Heart left ventricle (tissue), 16 donors: ENCODE measurements around the gene TAS2R60. TPM values are rescaled to one million over a fixed set of nuclear protein-coding genes. Genes with fewer than 3 reads are reported as not detected.

Source experiments
- ATAC-seq, 4 donors: fragments of 200-7000 bp; cut with Tn5 transposase; one replicate each; pipeline ENCODE4 v1.9.1; 2020 to 2022; ENCODE audit warnings: moderate library complexity in 4 of 4, mild to moderate bottlenecking in 3 of 4, moderate number of reproducible peaks in 1 of 4
- DNase-seq, 5 donors: peaks; one replicate each; pipeline ENCODE4 v3.0.0-alpha.2; 2020
- H3K27ac ChIP-seq, 12 donors: fragments of 200-600 bp; sonication (generic) in 4 of 12; one replicate each; pipeline versions ENCODE4 v1.5.0 to v1.8.0; 2016 to 2022; ENCODE audit warnings: mild to moderate bottlenecking in 2 of 12
- H3K27me3 ChIP-seq, 9 donors: fragments of 200-600 bp; sonication (generic) in 2 of 9; one replicate each; pipeline versions ENCODE4 v1.5.1 to v1.8.0; 2016 to 2022; ENCODE audit warnings: mild to moderate bottlenecking in 3 of 9
- H3K36me3 ChIP-seq, 9 donors: fragments of 200-600 bp; sonication (generic) in 2 of 9; one replicate each; pipeline versions ENCODE4 v1.5.0 to v1.8.0; 2018 to 2022; ENCODE audit warnings: mild to moderate bottlenecking in 2 of 9
- H3K4me1 ChIP-seq, 12 donors: fragments of 200-600 bp; sonication (generic) in 4 of 12; one replicate each; pipeline versions ENCODE4 v1.5.0 to v1.8.0; 2016 to 2022; ENCODE audit warnings: mild to moderate bottlenecking in 3 of 12
- H3K4me3 ChIP-seq, 12 donors: fragments of 200-600 bp; sonication (generic) in 4 of 12; one replicate each; pipeline versions ENCODE4 v1.5.0 to v1.8.0; 2017 to 2022; ENCODE audit warnings: mild to moderate bottlenecking in 9 of 12, moderate library complexity in 4 of 12
- H3K9me3 ChIP-seq, 12 donors: fragments of 200-600 bp; sonication (generic) in 4 of 12; one replicate each; pipeline versions ENCODE4 v1.5.0 to v1.8.0; 2016 to 2022; ENCODE audit warnings: mild to moderate bottlenecking in 1 of 12
- POLR2A ChIP-seq, 2 donors: fragments of 450-650 bp; IDR thresholded peaks; one replicate each; pipeline ENCODE4 v1.6.1; 2017; ENCODE audit warnings: antibody characterized with exemption in 2 of 2, mild to moderate bottlenecking in 2 of 2, moderate library complexity in 2 of 2
- WGBS, 4 donors: extraction: QIAGEN DNeasy Blood & Tissue Kit in 2 of 4; methylation state at CpG; one replicate each; pipeline versions ENCODE4 v1.1.5 to v1.1.7; 2013 to 2018; 5-methylcytosine and 5-hydroxymethylcytosine counted together
- intact Hi-C, 10 donors: fragments of 100-400 bp; cut with DNase I; formaldehyde crosslinking; loops; one replicate each; pipeline versions ENCODE4 v1.11.1 to v1.14.2; 2022
- polyA plus RNA-seq, 2 donors: library from polyadenylated mRNA; stranded (reverse); fragments of 200-250 nt; gene quantifications; one replicate each; pipeline ENCODE4 v1.2.3, GENCODE V29; 2013
- total RNA-seq, 9 donors: library from RNA; depleted of rRNA in 2 of 9; stranded (reverse); fragments of >200 nt in 2 of 9; fragmentation: NEBNext Ultra II Directional in 3 of 9; extraction: Animal tissue kit (Norgen Biotek cat#: 25700) in 3 of 9; gene quantifications; one replicate each; pipeline versions ENCODE4 v1.1.0 to v1.2.4, GENCODE V29; 2016 to 2023
- TF ChIP-seq, protein P1 (sequence below), 12 donors: fragments of 200-600 bp; sonication (generic) in 4 of 12; IDR thresholded peaks; one replicate each; pipeline versions ENCODE4 v1.5.0 to v1.8.0; 2018 to 2022; ENCODE audit warnings: antibody characterized with exemption in 12 of 12, mild to moderate bottlenecking in 5 of 12
- donor health status: ischemic (EF 13 %, LVEDD 7.1; RV severe dilation, severe dysfunction).
- donor health status: healthy with polysubstance abuse.
- donor health status: DM: no; HTN: yes; CAD: no.
- donor health status: DM: no; HTN: no; CAD: no.
- donor health status: ischemic (EF 25% LVEDD 6.9; RV normal size, moderate dysfunction).
- donor health status: ischemic (EF 25% LVEDD 5.7; RV mildly dilated, moderate dysfunction).
- donor health status: healthy.
- donor health status: DM: yes; HTN: yes; CAD: no.
- donor health status: ischemic (EF 35%, LVEDD 5.7; RV mildly dilated, moderate dysfunction).
- donor health status: nonischemic (EF 11% LVEDD 7.7; RV severe dilation, severe dysfunction).
- donor health status: DM: yes; HTN: yes; CAD: no.
- donor health status: PGD.
- donor health status: ischemic (EF 29% LVEDD 5.4; RV normal size, mild dysfunction).
- donor health status: nonischemic (EF 23%, LVEDD 6.1; RV moderate dilation, normal function).

The TAS2R60 gene
- total and polyA plus RNA-seq, 11 donors, result not detected

DNA sequence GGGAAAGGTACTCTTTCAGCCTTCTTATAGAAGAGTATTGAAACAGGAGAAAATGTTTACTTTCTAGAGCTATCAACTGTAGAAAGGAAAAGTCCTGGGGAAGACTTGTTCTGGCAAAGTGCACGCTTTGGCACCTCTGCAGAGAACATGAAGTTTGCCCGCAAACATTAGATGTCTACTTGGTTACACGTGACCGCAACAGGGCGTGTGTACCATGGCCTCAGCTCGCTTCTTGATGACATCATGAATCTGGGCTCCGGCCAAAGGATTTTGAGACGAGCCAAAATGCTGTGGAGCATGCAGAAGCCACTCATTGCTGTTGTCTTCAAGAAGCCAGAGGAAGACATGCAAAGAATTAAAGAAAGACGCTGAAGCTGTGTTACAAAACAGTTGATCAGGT lies 8.6 kb upstream of the TAS2R60 start:
- no peak overlapping the region for H3K27ac ChIP-seq
- H3K4me1 ChIP-seq, result peaks cover 0 to 5% (median 0%) of the 10 kb centered on the region in 12 donors
- DNase-seq, result peak; percentile 39 to 66 (median 57)
- no peaks in the 10 kb centered on the region for H3K9me3 ChIP-seq
- peak in 2 of 4 donors; percentile 60 to 72 for ATAC-seq
- intact Hi-C loops, result no loop called here
- no peaks in the 10 kb centered on the region for H3K36me3 ChIP-seq
- TF ChIP-seq POLR2A (IDR thresholded peaks at IDR 0.05), result no peak
- TF ChIP-seq, protein P1, sequence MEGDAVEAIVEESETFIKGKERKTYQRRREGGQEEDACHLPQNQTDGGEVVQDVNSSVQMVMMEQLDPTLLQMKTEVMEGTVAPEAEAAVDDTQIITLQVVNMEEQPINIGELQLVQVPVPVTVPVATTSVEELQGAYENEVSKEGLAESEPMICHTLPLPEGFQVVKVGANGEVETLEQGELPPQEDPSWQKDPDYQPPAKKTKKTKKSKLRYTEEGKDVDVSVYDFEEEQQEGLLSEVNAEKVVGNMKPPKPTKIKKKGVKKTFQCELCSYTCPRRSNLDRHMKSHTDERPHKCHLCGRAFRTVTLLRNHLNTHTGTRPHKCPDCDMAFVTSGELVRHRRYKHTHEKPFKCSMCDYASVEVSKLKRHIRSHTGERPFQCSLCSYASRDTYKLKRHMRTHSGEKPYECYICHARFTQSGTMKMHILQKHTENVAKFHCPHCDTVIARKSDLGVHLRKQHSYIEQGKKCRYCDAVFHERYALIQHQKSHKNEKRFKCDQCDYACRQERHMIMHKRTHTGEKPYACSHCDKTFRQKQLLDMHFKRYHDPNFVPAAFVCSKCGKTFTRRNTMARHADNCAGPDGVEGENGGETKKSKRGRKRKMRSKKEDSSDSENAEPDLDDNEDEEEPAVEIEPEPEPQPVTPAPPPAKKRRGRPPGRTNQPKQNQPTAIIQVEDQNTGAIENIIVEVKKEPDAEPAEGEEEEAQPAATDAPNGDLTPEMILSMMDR (IDR thresholded peaks at IDR 0.05), result no peak
- H3K27me3 ChIP-seq, result no peaks in the 10 kb centered on the region
- WGBS, 4 donors, result 56 to 71% (median 62%) methylated on average over 9 of the region's 9 CpGs
- H3K4me3 ChIP-seq, result no peak overlapping the region

DNA sequence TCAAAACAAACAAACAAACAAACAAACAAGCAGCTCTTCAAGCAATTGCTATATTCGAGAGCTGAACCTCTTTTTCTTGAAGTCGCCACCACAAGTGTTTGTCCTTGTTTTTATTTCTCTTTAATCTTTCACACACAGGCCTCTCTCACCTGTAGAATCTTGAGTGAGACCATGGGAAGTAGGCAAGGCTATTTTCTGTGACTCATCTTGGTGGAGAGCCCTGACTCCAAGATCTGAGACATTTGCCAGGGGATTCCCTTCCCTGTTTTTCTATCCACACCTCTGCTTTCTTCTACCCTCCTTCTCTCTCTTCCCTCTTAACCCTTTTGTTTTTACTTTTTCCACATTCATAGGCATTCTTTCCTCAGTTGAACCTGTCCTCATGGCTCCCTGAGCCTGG lies 8.0 kb upstream of the TAS2R60 start:
- intact Hi-C loops, result no loop called here
- DNase-seq, result no peak
- no peak for ATAC-seq
- Histone ChIP-seq H3K4me3 (no peak overlapping the region), H3K36me3 (no peaks in the 10 kb centered on the region), H3K27ac (no peak overlapping the region), H3K9me3 (no peaks in the 10 kb centered on the region), H3K27me3 (no peaks in the 10 kb centered on the region), H3K4me1 (no peaks in the 10 kb centered on the region)
- TF ChIP-seq POLR2A (IDR thresholded peaks at IDR 0.05), result no peak
- TF ChIP-seq, protein P1 (IDR thresholded peaks at IDR 0.05), result no peak
- 86 to 94% (median 90%) methylated on average over 2 of the region's 2 CpGs for WGBS, 4 donors

DNA sequence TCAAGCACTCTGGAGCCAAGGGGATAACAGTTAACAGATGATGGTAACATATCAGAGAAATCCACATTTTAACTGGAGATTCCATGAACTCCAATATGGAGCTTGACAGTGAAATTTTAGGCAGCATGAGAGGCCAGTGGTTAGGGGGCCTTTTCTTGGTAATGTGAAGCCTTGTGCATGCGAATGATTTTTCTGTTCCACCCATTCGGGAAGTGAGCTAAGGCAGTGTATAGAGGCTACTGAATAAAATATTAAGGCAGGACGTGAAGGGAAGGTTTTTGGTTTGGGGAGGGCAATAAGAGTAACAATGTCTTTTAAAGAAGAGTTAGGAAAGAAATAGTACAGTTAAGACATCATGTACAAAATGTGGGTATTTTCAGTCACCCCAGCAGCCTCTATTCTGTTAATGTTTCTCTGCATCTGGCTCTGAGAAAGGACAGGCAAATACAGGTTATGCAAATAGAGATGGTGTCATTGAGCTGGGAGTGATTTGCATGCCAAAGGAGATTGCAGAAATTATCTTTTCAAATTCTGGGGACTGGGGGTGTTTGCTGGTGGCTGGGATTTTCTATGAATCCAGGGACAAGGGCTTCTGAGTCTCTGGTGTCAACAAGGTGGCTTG lies 6.8 kb upstream of the TAS2R60 start:
- TF ChIP-seq, protein P1 (IDR thresholded peaks at IDR 0.05), result no peak
- TF ChIP-seq POLR2A (IDR thresholded peaks at IDR 0.05), result no peak
- WGBS, 4 donors, result 84 to 92% (median 87%) methylated on average over 3 of the region's 3 CpGs
- Histone ChIP-seq H3K27ac (no peak overlapping the region), H3K4me1 (no peaks in the 10 kb centered on the region), H3K4me3 (no peak overlapping the region), H3K9me3 (no peaks in the 10 kb centered on the region), H3K36me3 (no peaks in the 10 kb centered on the region), H3K27me3 (no peaks in the 10 kb centered on the region)
- intact Hi-C loops, result no loop called here
- no peak for DNase-seq
- ATAC-seq, result no peak

DNA sequence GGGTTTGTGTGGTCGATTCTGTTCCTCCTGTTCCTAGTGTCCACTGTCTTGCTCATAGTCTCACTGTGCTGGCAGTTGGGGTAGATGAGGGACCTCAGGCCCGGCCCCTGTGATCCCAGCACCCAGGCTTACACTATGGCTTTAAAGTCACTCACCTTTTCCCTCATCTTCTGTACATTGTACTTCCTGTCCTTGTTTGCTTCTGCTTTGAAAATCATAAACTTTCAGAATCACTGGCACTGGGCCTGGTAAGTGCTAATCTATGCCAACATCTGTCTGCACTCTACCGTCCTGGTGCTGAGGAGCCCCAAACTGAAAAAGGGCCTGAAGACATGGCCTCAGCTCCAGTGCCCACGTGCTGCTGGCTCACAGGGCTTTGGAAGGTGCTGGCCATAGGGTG lies 5.7 kb upstream of the TAS2R60 start:
- no peaks in the 10 kb centered on the region for H3K36me3 ChIP-seq
- H3K27ac ChIP-seq, result no peak overlapping the region
- H3K9me3 ChIP-seq, result no peaks in the 10 kb centered on the region
- no peaks in the 10 kb centered on the region for H3K27me3 ChIP-seq
- H3K4me1 ChIP-seq, result no peaks in the 10 kb centered on the region
- TF ChIP-seq POLR2A (IDR thresholded peaks at IDR 0.05), result no peak
- TF ChIP-seq, protein P1 (IDR thresholded peaks at IDR 0.05), result no peak
- ATAC-seq, result no peak
- 59 to 77% (median 65%) methylated on average over 4 of the region's 4 CpGs for WGBS, 4 donors
- DNase-seq, result no peak
- no peak overlapping the region for H3K4me3 ChIP-seq
- intact Hi-C loops, result no loop called here
